ENCODE data around the gene LRRC75B. TPM values are rescaled to one million over a fixed set of nuclear protein-coding genes. Genes with fewer than 3 reads are reported as not detected.
A peak's percentile ranks its signal among the peaks of the same experiment; 100 is the strongest.

LRRC75B gene
- total and polyA plus RNA-seq, 2 of the 13 experiments (the other 11 are each of a cell fraction or from before 2014, with no cell fraction given): 11.8 to 34.8 TPM

- TF ChIP-seq FIP1L1 (IDR thresholded peaks at IDR 0.05; ENCODE audit: borderline replicate concordance, insufficient read depth, low read depth, low read length): no peak
- no peak for TF ChIP-seq TRIM22 (IDR thresholded peaks at IDR 0.05)
- peak; percentile 90 for TF ChIP-seq FOSL2 (CRISPR knock-in tag; IDR thresholded peaks at IDR 0.05)
- TF ChIP-seq TAF1 (CRISPR knock-in tag; IDR thresholded peaks at IDR 0.05): peak; percentile 62
- no peak; the same call in 1 of the 2 replicates for TF ChIP-seq ZNF225 (CRISPR knock-in tag; IDR thresholded peaks at IDR 0.05)
- TF ChIP-seq BRD4 (CRISPR knock-in tag; IDR thresholded peaks at IDR 0.05): peak; percentile 73; the same call in 1 of the 2 replicates
- TF ChIP-seq MED8 (CRISPR knock-in tag; IDR thresholded peaks at IDR 0.05; ENCODE audit: insufficient replicate concordance): peak; percentile 91
- TF ChIP-seq SIX1 (CRISPR knock-in tag; IDR thresholded peaks at IDR 0.05; ENCODE audit: borderline replicate concordance): 0 out of 2 replicates have a peak, but pooled peaks have one; percentile 53
- TF ChIP-seq MLLT10 (CRISPR knock-in tag; IDR thresholded peaks at IDR 0.05): no peak
- no peak for TF ChIP-seq ZXDC (CRISPR knock-in tag; IDR thresholded peaks at IDR 0.05)
- TF ChIP-seq TERF1 (CRISPR knock-in tag; IDR thresholded peaks at IDR 0.05): no peak
- 0 out of 2 replicates have a peak, but pooled peaks have one; percentile 7 for TF ChIP-seq ZNF326 (CRISPR knock-in tag; IDR thresholded peaks at IDR 0.05; ENCODE audit: borderline replicate concordance)
- no peak for TF ChIP-seq ZNF468 (CRISPR knock-in tag; IDR thresholded peaks at IDR 0.05)
- peak; percentile 83 for TF ChIP-seq ZBTB20 (CRISPR knock-in tag; IDR thresholded peaks at IDR 0.05; ENCODE audit: borderline replicate concordance, low read depth)
- TF ChIP-seq ZNF101 (CRISPR knock-in tag; IDR thresholded peaks at IDR 0.05; ENCODE audit: borderline replicate concordance, low read depth): 0 out of 2 replicates have a peak, but pooled peaks have one; percentile 61
- TF ChIP-seq BRF2 (CRISPR knock-in tag; IDR thresholded peaks at IDR 0.05): no peak; the same call in 1 of the 2 replicates
- no peak for TF ChIP-seq PCBP2 (optimal IDR thresholded peaks at IDR 0.05; ENCODE audit: low read depth, low read length, poor library complexity, severe bottlenecking)
- no peak for TF ChIP-seq GTF3A (CRISPR knock-in tag; conservative IDR thresholded peaks at IDR 0.05)
- 0 out of 2 replicates have a peak, but pooled peaks have one; percentile 80 for TF ChIP-seq ZHX1 (CRISPR knock-in tag; IDR thresholded peaks at IDR 0.05; ENCODE audit: low read depth)
Measured at GRCh38 chr22:24550028-24550901, 42.6 kb downstream of the LRRC75B start (continued).

Measured in HepG2 (cell line).